Fibroblast of the aortic adventitia (primary cell): ENCODE results near the gene LEMD2. TPM values are rescaled to one million over a fixed set of nuclear protein-coding genes. Genes with fewer than 3 reads are reported as not detected.

Experiments used
- DNase-seq: peaks from one replicate; pipeline ENCODE4 v3.0.0-alpha.2; 2010; ENCODE audit warnings: low read depth
- H3K4me3 ChIP-seq: 2 replicates; pipeline ENCODE4 v1.5.1; 2011; ENCODE audit warnings: low read depth, mild to moderate bottlenecking, control low read depth, low read length, moderate library complexity
- total RNA-seq: library from RNA; depleted of rRNA; stranded (reverse); fragments of >200 nt; gene quantifications from 2 replicates; pipeline ENCODE4 v1.2.3, GENCODE V29; 2012; ENCODE audit warnings: low replicate concordance
- TF ChIP-seq, protein P1 (sequence below): IDR thresholded peaks from 2 replicates; pipeline ENCODE4 v1.5.1; 2011; ENCODE audit warnings: mild to moderate bottlenecking, low read length, control low read depth, inconsistent platforms; ENCODE audit not compliant: insufficient read depth

LEMD2 gene
- total RNA-seq, 1 donor = 31.2 TPM

DNA sequence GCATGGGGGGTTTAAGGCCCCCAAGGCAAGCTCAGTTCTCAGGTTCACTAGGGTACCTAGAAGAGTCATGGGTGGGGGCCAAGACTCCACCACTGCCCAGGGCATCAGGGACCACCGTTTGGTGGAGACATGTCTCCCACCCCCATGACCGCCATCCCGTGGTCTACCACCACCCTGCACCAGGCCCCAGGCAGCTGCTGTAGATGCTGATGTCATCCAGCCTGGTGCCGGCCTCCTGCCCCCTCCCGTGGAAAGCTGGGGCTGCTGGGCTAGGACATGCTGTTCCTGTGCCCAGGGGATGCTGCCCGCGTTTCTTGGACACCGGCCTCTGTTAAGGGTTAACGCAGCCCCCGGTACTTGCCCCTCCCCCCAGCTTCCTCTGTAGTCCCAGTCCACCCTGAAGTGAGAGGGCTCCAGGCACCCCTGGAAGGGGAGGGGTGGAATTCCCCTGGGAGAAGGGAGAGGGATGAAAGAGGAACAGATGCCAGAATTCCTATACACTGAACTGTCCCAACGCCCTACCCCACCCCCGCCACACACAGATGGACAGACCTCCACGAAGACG lies 42.8 kb downstream of the LEMD2 start:
- TF ChIP-seq, protein P1, sequence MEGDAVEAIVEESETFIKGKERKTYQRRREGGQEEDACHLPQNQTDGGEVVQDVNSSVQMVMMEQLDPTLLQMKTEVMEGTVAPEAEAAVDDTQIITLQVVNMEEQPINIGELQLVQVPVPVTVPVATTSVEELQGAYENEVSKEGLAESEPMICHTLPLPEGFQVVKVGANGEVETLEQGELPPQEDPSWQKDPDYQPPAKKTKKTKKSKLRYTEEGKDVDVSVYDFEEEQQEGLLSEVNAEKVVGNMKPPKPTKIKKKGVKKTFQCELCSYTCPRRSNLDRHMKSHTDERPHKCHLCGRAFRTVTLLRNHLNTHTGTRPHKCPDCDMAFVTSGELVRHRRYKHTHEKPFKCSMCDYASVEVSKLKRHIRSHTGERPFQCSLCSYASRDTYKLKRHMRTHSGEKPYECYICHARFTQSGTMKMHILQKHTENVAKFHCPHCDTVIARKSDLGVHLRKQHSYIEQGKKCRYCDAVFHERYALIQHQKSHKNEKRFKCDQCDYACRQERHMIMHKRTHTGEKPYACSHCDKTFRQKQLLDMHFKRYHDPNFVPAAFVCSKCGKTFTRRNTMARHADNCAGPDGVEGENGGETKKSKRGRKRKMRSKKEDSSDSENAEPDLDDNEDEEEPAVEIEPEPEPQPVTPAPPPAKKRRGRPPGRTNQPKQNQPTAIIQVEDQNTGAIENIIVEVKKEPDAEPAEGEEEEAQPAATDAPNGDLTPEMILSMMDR = no peak
- DNase-seq = no peak
- no peak overlapping the region for H3K4me3 ChIP-seq

DNA sequence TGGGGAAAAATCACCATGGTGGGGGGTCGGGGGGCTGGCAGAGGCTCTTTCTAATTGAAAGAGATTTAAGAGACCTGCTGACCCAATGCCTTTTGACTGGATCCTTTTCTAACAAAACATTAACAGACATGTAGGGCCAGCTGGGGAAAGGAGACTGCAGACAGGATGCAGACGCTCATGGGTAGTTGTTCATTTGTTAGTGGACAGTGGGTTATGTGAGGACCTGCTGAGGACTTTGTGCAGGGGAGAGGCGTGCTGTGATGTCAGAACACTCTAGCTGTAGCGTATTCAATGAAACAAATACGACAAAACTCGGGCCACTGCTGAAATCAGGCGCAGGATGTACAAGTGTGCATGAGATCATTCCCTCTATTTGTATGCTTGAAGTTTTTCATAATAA lies 43.4 kb downstream of the LEMD2 start:
- no peak overlapping the region for H3K4me3 ChIP-seq
- DNase-seq = no peak
- TF ChIP-seq, protein P1 = no peak

DNA sequence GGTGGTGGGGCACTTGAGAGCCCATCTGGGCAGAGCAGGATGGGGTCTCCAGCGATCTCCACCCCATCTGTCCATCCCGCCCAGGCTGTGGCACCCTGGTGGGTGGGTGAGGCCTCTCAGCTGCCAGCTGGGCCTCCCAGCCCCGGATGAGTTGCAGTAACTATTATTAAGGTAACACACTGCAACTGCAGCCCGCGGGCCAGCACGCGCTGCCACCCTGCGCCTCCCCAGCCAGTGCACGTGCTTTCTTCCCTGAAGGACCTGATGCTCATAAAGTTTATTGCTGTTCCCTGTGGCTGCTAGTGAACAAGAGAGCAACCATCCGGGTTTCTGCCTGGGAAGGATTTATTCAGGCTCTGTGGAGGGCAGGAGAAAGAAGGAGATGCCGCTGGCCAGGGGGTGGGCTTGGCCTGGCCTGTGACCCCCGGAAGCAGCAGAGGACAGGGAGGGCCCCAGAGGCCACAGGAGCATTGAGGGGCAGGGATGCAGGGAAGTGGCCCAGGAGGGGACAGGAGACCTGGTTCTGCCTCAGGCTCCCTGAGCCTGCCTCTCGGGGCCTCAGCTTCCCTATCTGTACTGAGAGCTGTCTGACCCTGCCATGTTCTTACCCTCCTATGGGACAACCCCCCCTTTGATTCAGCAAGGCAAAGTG lies 43.9 kb downstream of the LEMD2 start:
- TF ChIP-seq, protein P1 = no peak
- H3K4me3 ChIP-seq = no peak overlapping the region
- DNase-seq = no peak

DNA sequence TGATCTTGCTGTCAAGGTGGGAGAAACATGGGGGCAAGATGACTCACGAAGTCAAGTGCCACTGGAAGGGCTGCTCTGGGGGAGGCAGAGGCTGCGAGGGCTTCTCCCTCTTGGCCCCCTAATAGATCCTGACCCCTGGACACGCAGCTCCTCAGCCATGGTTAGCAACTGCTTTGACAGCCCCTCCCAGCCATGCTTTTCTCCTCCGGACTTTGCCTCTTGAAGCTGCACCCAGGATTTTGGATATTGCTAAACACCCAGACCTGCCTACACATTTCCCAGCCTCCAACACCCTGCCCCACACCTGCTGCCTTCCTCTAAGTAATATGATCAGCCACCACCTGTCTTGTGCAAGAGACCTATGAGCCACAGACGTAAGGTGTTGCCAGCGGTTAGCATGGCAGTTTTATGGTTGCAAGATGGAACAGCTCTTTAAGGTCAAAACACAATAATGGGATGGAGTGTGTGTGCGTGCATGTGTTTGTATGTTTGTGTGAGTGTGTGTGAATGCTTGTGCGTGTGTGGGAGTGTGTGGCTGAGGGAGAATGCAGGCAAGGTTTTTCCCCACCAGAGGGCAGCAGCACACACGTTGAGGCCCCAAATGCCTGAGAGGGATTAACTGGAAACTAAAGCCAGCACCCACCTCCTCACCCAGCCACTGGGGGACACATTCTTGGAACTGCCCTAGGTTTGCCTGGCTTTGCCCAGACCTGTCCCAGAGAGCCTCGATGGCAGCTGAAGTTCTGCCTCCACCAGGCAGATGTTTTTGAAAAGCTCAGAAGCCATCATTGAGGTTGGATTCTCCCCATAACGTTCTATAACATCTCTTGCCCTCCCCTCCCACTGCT lies 44.7 kb downstream of the LEMD2 start:
- peak; percentile 76 for DNase-seq
- TF ChIP-seq, protein P1 = peak; percentile 97
- H3K4me3 ChIP-seq = no peak overlapping the region

DNA sequence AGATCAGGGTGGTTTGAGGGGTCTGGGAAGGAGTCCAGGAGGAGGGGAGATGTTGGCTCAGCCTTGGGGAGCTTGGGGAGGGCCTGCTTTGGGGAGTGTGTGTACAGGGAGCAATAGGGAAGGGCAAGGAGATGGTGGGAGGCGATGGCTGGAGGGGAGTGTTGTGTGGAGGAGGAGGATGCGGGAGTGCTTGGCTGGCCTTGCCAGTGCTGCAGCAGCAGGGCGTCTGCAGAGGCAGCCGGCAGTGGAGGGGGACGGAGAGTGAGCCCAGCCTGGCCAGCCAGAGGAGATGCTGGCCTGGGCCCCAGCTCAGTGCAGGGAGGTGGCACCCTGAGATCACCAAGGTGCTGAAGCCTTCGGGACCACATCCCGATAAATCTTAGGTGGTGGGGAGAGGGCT lies 46.1 kb downstream of the LEMD2 start:
- H3K4me3 ChIP-seq = no peak overlapping the region
- TF ChIP-seq, protein P1 = no peak
- DNase-seq = no peak

DNA sequence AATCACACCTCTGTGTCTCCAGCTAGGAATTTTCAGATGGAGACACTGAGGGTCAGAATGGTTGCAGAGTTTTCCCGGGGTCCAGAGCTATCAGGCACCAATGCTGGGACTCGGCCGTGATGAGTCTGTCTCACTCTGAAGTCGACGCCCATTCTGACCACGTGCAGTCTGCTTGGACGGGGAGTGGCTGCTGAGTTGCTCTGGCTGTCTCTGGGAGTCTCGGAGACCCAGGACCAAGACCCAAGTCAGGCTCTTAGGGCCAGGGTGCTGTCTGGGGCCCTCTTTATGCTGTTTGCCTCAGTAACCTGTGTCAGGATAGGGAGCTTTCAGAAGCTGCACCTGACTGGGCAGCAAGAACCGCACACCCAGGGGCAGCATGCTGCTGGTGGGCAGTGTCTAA lies 46.8 kb downstream of the LEMD2 start:
- no peak for DNase-seq
- TF ChIP-seq, protein P1 = no peak
- H3K4me3 ChIP-seq = no peak overlapping the region
